BLaER1 (cell line): ENCODE results near the gene BOD1L2.

Source experiments
- H3K27ac ChIP-seq: shearing (Covaris generic); formaldehyde crosslinking; 2 replicates; pipeline ENCODE4 v1.8.1; 2022
- H3K27me3 ChIP-seq: shearing (Covaris generic); formaldehyde crosslinking; 2 replicates; pipeline ENCODE4 v1.8.1; 2022
- H3K36me3 ChIP-seq: shearing (Covaris generic); formaldehyde crosslinking; 2 replicates; pipeline ENCODE4 v1.8.1; 2022
- H3K4me1 ChIP-seq: shearing (Covaris generic); formaldehyde crosslinking; 2 replicates; pipeline ENCODE4 v1.8.1; 2022
- H3K4me2 ChIP-seq: shearing (Covaris generic); formaldehyde crosslinking; 2 replicates; pipeline ENCODE4 v1.8.1; 2022
- H3K4me3 ChIP-seq: shearing (Covaris generic); formaldehyde crosslinking; 2 replicates; pipeline ENCODE4 v1.8.1; 2022
- H3K9ac ChIP-seq: shearing (Covaris generic); formaldehyde crosslinking; 2 replicates; pipeline ENCODE4 v1.8.1; 2022
- H3K9me3 ChIP-seq: shearing (Covaris generic); formaldehyde crosslinking; 2 replicates; pipeline ENCODE4 v1.8.1; 2022
- H4K20me1 ChIP-seq: shearing (Covaris generic); formaldehyde crosslinking; 2 replicates; pipeline ENCODE4 v1.8.1; 2022
- Cebpa-rat ChIP-seq: shearing (Covaris generic); IDR thresholded peaks from 2 replicates; pipeline ENCODE4 v1.8.1; 2022

Gene BOD1L2

DNA sequence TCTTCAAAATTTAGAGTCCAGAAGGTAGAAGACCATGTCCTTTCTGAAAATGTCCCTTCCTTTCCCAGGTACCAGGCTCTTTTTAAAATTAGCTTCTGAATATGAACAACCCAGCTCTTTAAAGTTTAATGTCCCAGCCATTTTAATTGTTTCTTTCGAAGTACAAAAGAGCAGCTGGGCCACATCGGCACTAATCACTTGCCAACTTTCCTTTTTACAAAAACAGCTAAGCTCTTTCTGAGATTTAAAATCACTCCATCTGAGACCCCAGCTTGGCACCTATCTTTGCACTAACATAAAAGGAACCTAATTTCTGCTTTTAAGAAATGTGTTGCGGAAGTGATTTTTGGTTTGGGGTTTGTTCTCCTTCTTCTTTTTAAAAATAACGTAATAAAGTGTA lies 2.6 kb downstream of the BOD1L2 start:
- H3K27me3 ChIP-seq, result no peaks in the 10 kb centered on the region
- H3K36me3 ChIP-seq, result no peaks in the 10 kb centered on the region
- no peak overlapping the region for H3K4me3 ChIP-seq
- no peaks in the 10 kb centered on the region for H4K20me1 ChIP-seq
- no peaks in the 10 kb centered on the region for H3K9me3 ChIP-seq
- no peak for TF ChIP-seq Cebpa-rat
- H3K27ac ChIP-seq, result no peak overlapping the region
- peak overlapping the region; percentile 2; the same call in 1 of the 2 replicates for H3K4me2 ChIP-seq
- H3K9ac ChIP-seq, result no peak overlapping the region
- peaks cover 18% of the 10 kb centered on the region for H3K4me1 ChIP-seq

DNA sequence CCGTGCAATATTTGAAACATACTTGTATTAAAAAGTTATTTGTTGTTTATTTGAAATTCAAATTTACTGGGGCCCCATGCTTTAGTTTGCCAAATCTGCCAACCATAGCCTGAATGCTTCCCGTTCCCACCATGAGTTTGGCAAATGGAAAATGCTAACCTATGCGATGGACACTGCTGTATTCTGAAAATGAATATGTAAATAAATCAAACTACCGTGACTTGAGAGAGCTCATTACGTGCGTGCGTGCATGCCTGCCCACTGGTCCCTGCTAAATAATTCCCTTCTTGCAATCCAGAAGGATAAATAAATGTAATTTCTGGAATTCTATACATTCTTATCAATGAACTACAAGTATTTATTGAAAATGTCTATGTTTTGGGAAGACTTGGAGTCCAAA lies 3.2 kb downstream of the BOD1L2 start:
- H4K20me1 ChIP-seq, result no peaks in the 10 kb centered on the region
- H3K9ac ChIP-seq, result no peak overlapping the region
- H3K27ac ChIP-seq, result no peak overlapping the region
- H3K4me2 ChIP-seq, result peak overlapping the region; percentile 2; the same call in 1 of the 2 replicates
- H3K9me3 ChIP-seq, result no peaks in the 10 kb centered on the region
- H3K4me3 ChIP-seq, result no peak overlapping the region
- H3K27me3 ChIP-seq, result no peaks in the 10 kb centered on the region
- H3K4me1 ChIP-seq, result peaks cover 18% of the 10 kb centered on the region
- TF ChIP-seq Cebpa-rat, result no peak
- no peaks in the 10 kb centered on the region for H3K36me3 ChIP-seq

DNA sequence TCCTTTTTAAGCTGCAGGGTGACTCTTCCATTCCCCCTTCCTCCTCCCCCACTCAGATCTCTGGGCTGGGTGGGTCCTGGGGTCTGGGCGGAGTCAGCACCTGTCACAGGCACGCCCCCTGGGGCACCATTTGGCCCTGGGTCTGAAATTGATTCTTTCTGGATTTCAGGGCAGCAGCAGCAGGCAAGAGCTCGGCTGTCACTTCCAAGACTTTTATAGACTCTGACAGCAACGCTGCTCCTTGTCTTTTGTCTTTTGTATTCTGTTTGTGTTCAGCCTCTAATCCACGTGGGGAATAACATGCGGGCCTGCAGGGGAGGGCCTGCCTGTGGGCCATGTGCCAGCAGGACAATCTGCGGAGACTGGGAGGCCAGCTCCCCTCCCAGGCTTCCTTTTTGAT lies 3.9 kb downstream of the BOD1L2 start:
- Histone ChIP-seq H3K36me3 (no peaks in the 10 kb centered on the region), H3K9me3 (no peaks in the 10 kb centered on the region), H3K9ac (no peak overlapping the region), H3K4me1 (peaks cover 22% of the 10 kb centered on the region), H3K27ac (no peak overlapping the region), H3K4me3 (no peak overlapping the region), H3K27me3 (no peaks in the 10 kb centered on the region), H4K20me1 (no peaks in the 10 kb centered on the region), H3K4me2 (peak overlapping the region; percentile 22; the same call in 1 of the 2 replicates)
- no peak for TF ChIP-seq Cebpa-rat

- H3K4me2 ChIP-seq, result no peak overlapping the region
- H3K9ac ChIP-seq, result no peak overlapping the region
- peaks cover 29% of the 10 kb centered on the region for H3K4me1 ChIP-seq
- H4K20me1 ChIP-seq, result no peaks in the 10 kb centered on the region
- no peaks in the 10 kb centered on the region for H3K36me3 ChIP-seq
- no peaks in the 10 kb centered on the region for H3K9me3 ChIP-seq
- H3K27ac ChIP-seq, result no peak overlapping the region
- no peaks in the 10 kb centered on the region for H3K27me3 ChIP-seq
- H3K4me3 ChIP-seq, result no peak overlapping the region
- TF ChIP-seq Cebpa-rat, result no peak
Observed at GRCh38 chr18:57154191-57154830, 7.4 kb downstream of the BOD1L2 start.

DNA sequence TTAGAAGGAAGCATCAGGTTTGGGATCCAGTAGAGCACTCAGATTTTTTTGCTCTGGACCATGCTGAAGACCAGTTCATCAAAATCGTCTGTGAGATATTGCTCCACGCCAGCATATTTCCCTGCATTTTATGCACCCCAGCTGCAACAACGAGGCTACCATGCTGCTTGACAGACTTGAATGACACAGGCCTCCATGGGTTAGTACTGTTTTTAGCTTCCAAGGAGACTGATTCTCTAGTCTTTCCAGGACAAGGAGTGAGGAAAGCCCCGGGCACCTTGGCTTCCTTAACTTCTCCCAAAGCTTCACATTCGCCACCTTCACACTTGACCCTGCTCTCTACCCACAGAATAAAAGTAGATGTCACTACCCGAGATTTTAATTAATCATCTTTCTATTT lies 17.5 kb downstream of the BOD1L2 start:
- Histone ChIP-seq H3K9ac (no peak overlapping the region), H3K4me1 (no peaks in the 10 kb centered on the region), H3K36me3 (no peaks in the 10 kb centered on the region), H3K27ac (no peak overlapping the region), H3K9me3 (peaks cover 6% of the 10 kb centered on the region; the same call in 1 of the 2 replicates), H4K20me1 (no peaks in the 10 kb centered on the region), H3K27me3 (no peaks in the 10 kb centered on the region), H3K4me3 (no peak overlapping the region), H3K4me2 (no peak overlapping the region)
- TF ChIP-seq Cebpa-rat, result no peak

DNA sequence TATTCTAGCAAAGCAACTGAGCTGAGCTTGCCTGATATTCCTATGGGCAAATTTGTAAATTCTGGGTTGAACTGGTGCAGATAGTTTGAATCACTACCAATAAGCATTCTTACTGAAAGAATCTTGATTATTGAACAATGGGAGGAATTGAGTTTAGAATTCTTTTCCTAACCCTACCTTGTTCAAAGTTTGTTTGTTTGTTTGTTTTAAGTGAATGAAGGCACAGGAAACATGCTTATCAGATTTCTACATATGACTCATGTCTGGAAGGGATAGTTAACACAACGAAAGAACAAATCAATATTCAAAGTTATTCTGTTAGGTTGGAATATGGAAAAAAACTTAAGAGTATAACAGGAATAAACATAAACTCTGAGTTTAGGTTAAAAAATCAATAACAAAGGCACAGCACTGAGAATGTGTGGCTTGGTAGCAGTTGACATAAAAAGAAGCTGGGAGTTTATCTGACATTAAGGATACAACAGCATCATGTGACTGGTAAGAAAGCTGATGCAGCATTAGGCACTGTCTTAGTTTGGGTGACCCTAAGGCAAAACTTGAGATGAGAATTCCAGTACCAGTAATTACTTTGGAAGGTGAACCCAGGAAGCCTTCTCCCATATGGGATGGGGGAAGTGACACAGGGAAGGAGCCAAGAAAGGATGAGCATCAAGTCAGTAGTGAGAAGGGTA lies 20.9 kb downstream of the BOD1L2 start:
- TF ChIP-seq Cebpa-rat, result no peak
- Histone ChIP-seq H3K4me2 (no peak overlapping the region), H3K27ac (no peak overlapping the region), H3K9ac (no peak overlapping the region), H4K20me1 (no peaks in the 10 kb centered on the region), H3K36me3 (no peaks in the 10 kb centered on the region), H3K4me3 (no peak overlapping the region), H3K4me1 (no peaks in the 10 kb centered on the region), H3K27me3 (no peaks in the 10 kb centered on the region), H3K9me3 (peaks cover 3% of the 10 kb centered on the region; the same call in 1 of the 2 replicates)

GRCh38 chr18:57171026-57171425 lies 24.1 kb downstream of the BOD1L2 start:
- H3K9me3 ChIP-seq, result no peaks in the 10 kb centered on the region
- H3K4me2 ChIP-seq, result no peak overlapping the region
- H3K4me1 ChIP-seq, result no peaks in the 10 kb centered on the region
- no peak overlapping the region for H3K27ac ChIP-seq
- H4K20me1 ChIP-seq, result no peaks in the 10 kb centered on the region
- TF ChIP-seq Cebpa-rat, result no peak
- no peaks in the 10 kb centered on the region for H3K36me3 ChIP-seq
- H3K9ac ChIP-seq, result no peak overlapping the region
- H3K27me3 ChIP-seq, result no peaks in the 10 kb centered on the region
- H3K4me3 ChIP-seq, result no peak overlapping the region

DNA sequence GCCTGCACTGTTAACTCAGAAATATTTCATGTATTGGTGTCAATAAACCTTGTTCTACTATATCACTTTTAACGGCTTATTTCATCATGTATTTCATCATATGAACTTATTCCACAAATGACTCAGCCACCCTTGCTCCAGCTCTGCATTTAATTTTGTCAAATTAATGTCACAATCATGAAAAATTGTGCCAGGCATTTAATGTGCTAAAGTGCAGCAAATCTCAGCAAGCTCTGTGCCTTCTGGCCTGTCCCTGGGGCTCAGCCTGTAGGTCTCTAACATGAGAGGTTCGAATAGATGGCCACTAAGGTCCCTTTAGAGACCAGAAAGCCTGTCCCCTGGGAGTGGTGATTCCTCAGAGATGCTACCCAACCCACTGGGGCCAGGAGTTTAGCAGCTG lies 28.6 kb downstream of the BOD1L2 start:
- H3K36me3 ChIP-seq, result no peaks in the 10 kb centered on the region
- no peaks in the 10 kb centered on the region for H3K4me1 ChIP-seq
- H3K27me3 ChIP-seq, result no peaks in the 10 kb centered on the region
- H3K4me2 ChIP-seq, result no peak overlapping the region
- no peaks in the 10 kb centered on the region for H3K9me3 ChIP-seq
- H3K27ac ChIP-seq, result no peak overlapping the region
- H4K20me1 ChIP-seq, result no peaks in the 10 kb centered on the region
- no peak overlapping the region for H3K4me3 ChIP-seq
- H3K9ac ChIP-seq, result no peak overlapping the region
- no peak for TF ChIP-seq Cebpa-rat

GRCh38 chr18:57185434-57185833 lies 38.5 kb downstream of the BOD1L2 start:
- H3K4me2 ChIP-seq, result no peak overlapping the region
- peaks cover 29% of the 10 kb centered on the region for H3K9me3 ChIP-seq

GRCh38 chr18:57188851-57189557 lies 42.1 kb downstream of the BOD1L2 start:
- peaks cover 29% of the 10 kb centered on the region for H3K9me3 ChIP-seq
- H4K20me1 ChIP-seq, result no peaks in the 10 kb centered on the region
- H3K27ac ChIP-seq, result no peak overlapping the region
- no peak overlapping the region for H3K4me2 ChIP-seq
- H3K36me3 ChIP-seq, result no peaks in the 10 kb centered on the region
- no peak overlapping the region for H3K9ac ChIP-seq
- H3K4me3 ChIP-seq, result no peak overlapping the region
- no peaks in the 10 kb centered on the region for H3K4me1 ChIP-seq
- no peaks in the 10 kb centered on the region for H3K27me3 ChIP-seq
- no peak for TF ChIP-seq Cebpa-rat

More at GRCh38 chr18:57185434-57185833, 38.5 kb downstream of the BOD1L2 start:
- no peaks in the 10 kb centered on the region for H3K36me3 ChIP-seq
- H4K20me1 ChIP-seq, result no peaks in the 10 kb centered on the region
- no peaks in the 10 kb centered on the region for H3K4me1 ChIP-seq
- no peak for TF ChIP-seq Cebpa-rat
- no peak overlapping the region for H3K27ac ChIP-seq
- H3K27me3 ChIP-seq, result no peaks in the 10 kb centered on the region
- no peak overlapping the region for H3K9ac ChIP-seq
- H3K4me3 ChIP-seq, result no peak overlapping the region
